Kidney capillary endothelial cell (primary cell): ENCODE measurements around the gene ZMPSTE24.

Experiments used
- DNase-seq: peaks from one replicate; pipeline ENCODE4 v3.0.0-alpha.2; 2018; ENCODE audit warnings: low spot score

ZMPSTE24 gene

DNA sequence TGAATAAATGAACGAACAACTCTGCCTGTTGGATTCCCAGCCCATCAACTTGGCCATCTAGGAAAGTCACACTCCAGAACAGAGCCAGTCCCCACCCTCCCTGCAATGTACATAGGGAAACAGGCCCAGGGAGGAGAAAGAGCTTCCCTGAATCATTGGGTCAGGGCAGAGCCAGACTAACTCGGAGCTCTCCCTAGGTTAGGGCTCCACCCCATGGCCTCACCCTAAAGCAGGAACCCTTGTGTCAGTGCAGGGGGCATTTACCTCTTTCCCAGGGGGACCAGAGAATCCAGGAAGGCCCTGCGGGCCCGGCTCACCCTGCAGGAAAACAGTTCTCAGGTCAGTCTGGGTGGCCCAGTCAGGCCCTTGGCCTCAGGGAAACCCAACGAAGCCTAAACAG lies 47.4 kb downstream of the ZMPSTE24 start:
- DNase-seq: no peak

DNA sequence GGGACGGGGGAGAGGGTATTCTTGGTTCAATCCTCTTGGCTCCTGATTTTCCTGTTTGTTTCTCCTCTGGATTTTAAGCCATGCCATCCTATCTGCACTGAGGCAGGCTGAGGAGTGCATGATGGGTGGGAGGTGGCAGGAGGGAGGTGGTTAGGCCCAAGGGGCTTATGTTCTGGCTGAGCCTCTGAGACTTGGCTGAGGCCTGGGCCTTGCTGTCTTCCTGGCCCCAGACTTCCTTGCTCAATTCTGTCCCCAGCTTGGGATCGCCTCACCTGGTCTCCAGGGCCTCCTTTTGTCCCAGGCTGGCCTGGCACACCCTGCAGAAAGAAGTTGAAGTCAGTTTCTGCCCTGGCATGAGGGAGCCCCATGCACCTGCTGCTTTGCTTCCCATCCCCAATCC lies 47.8 kb downstream of the ZMPSTE24 start:
- DNase-seq: no peak

DNA sequence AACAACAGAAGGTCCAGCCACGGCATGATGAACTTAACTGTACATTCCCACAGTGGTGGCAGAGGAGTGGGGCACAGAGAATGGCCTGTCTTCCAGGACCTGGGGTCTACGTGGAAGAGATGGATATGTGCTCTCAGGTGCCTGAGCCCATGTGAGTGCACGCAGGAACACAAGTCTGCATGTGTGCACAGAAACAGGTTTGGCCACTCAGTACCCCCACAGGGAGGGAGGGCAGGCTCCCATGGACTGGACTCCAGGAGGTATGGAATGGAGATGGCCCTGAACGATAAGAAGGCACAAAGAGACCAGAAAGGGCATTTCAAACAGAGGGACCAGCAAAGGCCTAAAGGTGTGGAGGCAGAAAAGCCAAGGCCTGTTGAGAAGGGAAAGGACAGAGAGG lies 48.3 kb downstream of the ZMPSTE24 start:
- DNase-seq: no peak

DNA sequence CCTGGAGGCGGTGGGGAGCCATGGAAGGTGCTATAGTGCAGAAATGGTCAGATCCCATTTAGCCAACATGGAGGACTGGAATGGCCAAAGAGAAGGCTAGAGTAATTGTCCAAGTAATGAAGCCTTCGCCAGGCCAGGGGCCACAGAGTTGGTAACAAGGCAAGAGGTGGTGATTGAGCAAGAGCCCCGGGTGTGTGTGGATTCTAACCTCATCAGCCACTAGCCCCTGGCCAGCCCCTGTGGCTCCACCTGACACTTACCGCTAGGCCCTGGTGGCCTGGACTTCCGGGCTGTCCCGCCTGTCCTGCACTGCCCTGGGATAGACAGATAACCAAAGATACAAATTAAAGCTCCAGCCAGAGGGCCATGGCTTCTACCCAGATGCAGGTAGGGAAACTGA lies 49.1 kb downstream of the ZMPSTE24 start:
- no peak for DNase-seq

DNA sequence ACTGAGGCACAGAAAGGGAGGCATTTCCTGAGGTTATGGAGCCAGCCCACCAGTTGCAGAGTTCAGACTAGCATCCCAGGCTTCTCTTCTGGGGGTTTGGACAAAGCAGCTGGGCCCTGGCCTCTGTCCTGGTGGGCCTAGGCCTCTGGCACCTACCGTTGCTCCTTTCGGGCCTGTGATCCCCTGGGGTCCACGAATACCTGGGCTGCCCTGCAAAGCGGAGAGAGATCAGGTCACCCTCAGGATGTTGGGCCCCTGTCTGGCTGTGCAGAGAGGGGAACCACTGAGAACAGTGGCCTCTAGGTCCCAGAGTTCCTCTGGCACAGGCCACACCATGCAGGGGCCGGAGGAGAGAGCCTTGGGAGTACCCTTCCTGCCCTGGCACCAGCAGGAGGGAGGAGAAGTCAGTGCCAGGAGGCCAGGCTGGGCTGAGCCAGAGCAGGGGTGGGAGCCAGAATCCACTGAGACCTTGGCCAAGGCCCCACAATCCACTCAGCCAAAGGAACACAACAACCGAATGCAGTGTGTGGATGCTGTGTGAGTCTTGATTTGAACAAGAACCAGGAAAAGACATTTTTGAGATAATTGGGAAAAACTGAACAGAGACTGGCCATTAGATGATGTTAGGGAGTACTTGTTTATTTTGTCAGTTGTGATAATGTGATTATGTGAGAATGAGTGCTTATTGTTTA lies 50.1 kb downstream of the ZMPSTE24 start:
- no peak for DNase-seq

- no peak for DNase-seq
Observed at GRCh38 chr1:40309374-40310128, 51.5 kb downstream of the ZMPSTE24 start.

GRCh38 chr1:40310129-40310461 lies 52.1 kb downstream of the ZMPSTE24 start:
- DNase-seq: no peak

- DNase-seq: no peak
Observed at GRCh38 chr1:40310983-40311642, 53.1 kb downstream of the ZMPSTE24 start.

DNA sequence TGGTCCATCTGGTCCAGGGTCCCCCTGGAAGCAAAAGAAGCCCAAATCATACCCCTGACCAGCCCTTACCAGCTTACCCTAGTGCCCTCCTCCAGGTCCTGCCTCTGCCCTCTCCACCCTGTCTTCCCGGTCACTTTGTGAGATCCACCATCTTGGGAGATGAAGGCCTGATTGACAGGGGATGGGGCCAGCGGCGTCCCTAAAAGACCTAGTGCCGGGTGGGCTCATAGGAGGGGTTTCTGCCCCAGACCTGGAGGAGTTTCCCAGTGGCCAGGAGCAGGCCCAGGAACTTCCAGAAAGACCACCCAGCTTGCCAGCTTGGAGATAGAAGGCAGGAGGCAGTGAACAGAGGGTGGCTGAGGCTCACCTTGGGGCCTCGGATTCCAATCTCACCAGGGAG lies 53.7 kb downstream of the ZMPSTE24 start:
- DNase-seq: no peak

DNA sequence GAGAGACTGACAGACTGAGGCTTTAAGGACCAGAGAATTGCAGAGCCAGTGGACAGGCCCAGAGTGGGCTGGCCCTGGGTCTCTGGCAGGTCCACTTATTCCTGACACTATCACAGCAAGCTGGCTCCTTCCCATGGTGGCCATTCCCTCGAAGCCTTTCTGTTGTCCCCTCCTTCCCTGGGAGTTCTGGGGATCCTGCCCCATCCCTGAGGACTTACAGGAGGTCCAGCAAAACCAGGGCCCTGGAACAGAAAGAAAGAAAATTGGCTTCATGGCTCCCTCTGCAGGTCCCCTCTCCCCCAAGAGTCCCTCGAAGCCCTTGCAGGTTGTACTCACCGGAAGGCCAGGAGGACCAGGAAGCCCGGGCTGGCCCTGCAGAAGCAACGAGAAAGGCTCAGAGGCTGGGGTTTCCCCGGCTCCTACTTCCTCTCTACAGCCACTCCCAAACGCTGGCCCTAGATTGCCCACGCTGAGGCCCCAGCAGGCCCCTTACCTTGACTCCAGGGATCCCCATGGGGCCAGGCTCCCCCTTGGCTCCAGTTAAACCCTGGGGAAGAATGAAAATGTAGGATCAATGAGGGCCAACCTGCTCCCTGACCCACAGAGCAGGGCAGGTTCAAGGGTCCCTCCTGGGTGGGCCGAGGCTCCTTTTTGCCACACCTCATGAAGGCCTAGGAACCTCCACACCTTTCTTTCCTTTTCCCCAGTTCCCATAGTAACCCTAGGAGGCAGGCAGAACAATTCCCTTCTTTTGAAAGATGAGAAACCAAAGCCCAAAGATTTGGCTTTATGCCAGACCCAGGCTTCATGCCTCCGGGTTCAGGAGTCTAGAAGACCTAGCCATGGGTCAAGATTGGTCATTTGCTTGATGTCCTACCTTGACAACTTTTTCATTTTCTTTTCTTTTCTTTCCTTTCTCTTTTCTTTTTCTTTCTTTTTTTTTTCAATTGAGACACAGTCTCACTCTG lies 54.5 kb downstream of the ZMPSTE24 start:
- no peak for DNase-seq

DNA sequence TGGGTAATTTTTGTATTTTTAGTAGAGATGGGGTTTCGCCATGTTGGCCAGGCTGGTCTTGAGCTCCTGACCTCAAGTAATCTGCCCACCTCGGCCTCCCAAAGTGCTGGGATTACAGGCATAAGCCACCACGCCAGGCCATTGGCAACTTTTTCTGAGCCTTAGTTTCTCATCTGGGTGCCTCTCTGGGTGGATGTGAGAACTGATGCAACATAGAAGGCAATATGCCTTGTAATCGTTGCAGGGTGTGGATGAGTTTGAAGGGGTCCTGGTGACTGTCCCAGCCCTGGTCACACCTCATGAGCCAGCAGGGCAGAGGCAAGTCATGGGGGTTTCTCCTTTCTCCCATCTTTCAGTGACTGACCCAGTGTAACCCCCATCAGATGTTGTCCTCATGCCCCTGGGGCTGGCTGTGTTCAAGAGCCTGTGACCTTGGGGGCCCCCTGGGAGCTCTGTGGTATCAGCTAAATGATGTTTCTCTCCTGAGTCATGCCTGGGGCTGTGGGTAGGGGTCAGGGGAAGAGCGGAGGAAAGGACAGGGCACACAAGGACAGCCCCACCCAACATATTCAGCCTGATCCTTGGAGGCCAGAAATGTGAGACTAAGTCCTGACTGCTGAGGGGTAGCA lies 55.4 kb downstream of the ZMPSTE24 start:
- DNase-seq: no peak

- no peak for DNase-seq
Observed at GRCh38 chr1:40313958-40314720, 56.1 kb downstream of the ZMPSTE24 start.

DNA sequence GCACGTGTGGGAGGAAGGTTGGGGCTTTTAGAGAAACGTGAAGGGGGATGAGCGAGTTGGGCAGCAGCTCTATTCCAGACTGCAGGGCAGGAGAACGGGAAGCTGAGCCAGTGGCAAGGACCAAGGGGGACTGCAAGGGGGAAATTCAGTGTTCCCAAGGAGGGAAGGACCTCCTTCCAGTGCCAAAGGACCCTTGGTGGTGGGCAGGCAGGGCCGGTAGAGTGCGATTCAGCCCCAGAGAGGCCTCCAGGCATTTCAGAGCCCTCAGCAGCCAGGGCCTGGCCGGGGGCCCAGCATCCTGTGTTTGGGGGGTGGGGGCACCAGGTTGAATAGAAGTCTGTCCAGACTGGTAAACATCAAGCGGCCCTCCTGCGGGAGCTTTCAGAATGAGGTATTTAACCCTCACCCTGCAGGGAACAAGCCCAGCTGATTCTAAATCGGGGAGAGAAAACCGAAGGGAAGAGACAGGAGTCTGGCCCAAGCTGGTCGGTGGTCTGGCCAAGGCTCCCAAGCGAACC lies 56.7 kb downstream of the ZMPSTE24 start:
- no peak for DNase-seq

DNA sequence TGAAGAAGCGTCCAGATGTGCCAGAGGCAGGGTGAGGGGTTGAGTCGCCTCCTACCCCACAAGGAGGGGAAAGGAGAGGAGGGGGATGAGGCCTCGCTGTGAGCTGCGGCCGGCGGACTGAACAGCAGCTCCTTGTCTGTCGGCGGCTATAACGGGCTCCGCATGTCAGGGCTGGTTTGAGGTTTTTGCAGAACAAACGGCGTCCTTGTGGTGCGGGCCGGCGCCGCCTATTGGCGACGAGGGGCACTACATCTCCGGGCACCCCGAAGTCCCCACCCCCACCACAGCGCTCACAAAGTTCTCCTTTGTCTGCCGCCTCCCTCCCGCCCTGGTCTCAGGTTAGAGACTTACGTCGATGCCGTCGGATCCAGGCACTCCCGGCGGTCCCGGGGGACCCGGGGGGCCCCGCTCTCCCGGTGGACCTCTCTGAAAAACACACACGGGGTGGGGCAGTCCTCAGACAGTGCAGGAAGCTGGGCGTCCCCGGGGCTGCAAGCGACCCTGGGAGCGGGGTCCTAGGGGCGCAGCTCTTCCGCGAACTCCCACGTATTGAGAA lies 57.3 kb downstream of the ZMPSTE24 start:
- DNase-seq: peak; percentile 71

GRCh38 chr1:40315795-40316594 lies 58.0 kb downstream of the ZMPSTE24 start:
- DNase-seq: no peak

DNA sequence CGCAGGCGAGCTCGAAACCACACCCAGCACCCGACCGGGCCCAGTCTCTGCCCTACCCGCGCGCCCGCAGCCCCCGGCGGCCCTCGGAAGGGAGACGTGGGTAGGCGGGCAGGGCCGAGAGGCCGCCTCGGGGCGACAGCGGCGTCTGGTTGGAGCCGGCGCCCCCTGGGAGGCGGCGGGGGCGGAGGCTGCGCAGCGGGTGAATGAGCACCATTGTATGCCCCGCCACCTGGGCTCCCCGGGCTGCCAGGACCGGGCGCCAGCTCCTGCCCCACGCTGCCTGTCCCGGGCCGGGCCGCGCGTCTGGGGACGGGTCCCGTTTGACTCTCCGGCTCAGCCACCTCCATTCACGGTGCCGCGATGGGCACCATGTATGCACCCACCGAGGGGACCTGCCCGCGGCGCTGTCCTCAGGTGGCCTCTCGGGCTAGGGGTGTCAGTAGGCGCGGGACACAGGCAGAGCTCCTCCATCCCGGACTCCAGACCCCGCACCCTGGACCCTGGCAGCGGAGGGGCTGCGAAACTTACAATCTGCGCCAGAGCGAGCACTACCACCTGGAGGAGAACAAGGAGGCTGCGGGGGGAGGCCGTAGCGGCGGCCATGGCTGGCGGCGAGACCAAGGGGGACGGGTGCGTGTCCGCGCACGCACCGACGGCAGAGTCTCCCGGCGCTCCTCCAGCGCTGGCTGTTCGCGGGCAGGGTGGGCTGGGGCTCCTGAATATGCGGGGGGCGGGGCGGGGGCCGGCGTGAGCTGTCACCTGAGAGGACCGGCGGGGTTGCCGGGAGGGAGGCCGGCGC lies 58.8 kb downstream of the ZMPSTE24 start, which contains the start of gene COL9A2:
TSS of gene COL9A2 (minus strand) at position 692 of the 799 bp plus-strand sequence. CDS start at position 603, 89 bp downstream.
- peak; percentile 9 for DNase-seq

DNA sequence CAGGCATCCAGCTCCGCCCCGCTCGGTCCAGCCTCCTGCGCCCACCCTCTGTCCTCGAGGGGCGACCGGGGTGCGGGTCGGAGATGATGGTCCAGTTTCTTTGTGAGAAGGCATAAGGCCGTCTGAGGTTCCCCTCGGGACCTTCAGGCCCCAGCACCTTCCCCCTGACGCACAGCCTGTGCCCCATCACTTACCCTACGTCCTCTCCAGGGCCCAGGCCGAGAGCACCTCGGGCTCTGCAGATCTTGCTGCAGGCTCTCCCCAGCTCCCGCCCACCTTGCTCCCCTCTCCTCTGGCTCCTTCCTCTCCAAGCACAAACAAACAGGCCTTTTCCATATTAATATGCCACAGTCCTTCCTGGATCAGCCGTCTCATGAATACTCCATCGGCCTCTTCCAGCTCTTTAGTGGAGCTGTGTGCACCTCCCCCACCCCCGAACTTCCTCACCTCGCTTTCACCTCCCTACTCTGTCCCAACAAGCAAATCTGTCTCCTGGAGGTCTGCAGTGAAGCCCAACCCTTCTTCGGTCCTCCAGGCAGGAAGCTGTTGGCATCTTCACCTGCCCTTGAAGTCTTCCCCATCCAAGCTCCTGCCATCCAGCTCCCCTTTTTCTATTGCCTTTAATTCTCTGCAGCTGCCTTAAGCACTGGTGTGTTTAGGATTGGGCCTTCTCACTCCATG lies 59.5 kb downstream of the ZMPSTE24 start:
- DNase-seq: no peak

GRCh38 chr1:40318476-40318875 lies 60.4 kb downstream of the ZMPSTE24 start:
- no peak for DNase-seq
